Colonic mucosa (tissue), 4 donors: ENCODE data around the gene ODC1. TPM values are rescaled to one million over a fixed set of nuclear protein-coding genes. Genes with fewer than 3 reads are reported as not detected.
A peak's percentile ranks its signal among the peaks of the same experiment; 100 is the strongest.

Experiments used
- DNase-seq: peaks from one replicate; pipeline ENCODE4 v3.0.0-alpha.2; 2020
- H3K27ac ChIP-seq: fragments of 200-600 bp; one replicate; pipeline ENCODE4 v1.8.0; 2021
- H3K27me3 ChIP-seq: fragments of 200-600 bp; one replicate; pipeline ENCODE4 v1.8.0; 2021
- H3K36me3 ChIP-seq: fragments of 200-600 bp; one replicate; pipeline ENCODE4 v1.8.0; 2021
- H3K4me1 ChIP-seq: fragments of 200-600 bp; one replicate; pipeline ENCODE4 v1.8.0; 2021; ENCODE audit warnings: mild to moderate bottlenecking
- H3K4me3 ChIP-seq: fragments of 200-600 bp; one replicate; pipeline ENCODE4 v1.8.0; 2021
- H3K9ac ChIP-seq, 2 donors: one replicate each; pipeline ENCODE4 v1.7.0; 2013; ENCODE audit warnings: control low read depth in 2 of 2, low read depth in 2 of 2, low read length in 2 of 2
- H3K9me3 ChIP-seq: fragments of 200-600 bp; one replicate; pipeline ENCODE4 v1.8.0; 2021
- CTCF ChIP-seq: fragments of 200-600 bp; IDR thresholded peaks from one replicate; pipeline ENCODE4 v1.8.0; 2022; ENCODE audit warnings: antibody characterized with exemption, mild to moderate bottlenecking
- intact Hi-C: fragments of 100-400 bp; cut with DNase I; formaldehyde crosslinking; loops from one replicate; pipeline ENCODE4 v1.14.1; 2022
- total RNA-seq, 2 donors: library from RNA; stranded (reverse); fragmentation: NEBNext Ultra II Directional in 1 of 2; extraction: Animal tissue kit (Norgen Biotek cat#: 25700) in 1 of 2; gene quantifications; one replicate each; pipeline ENCODE4 v1.2.1, GENCODE V29; 2021
- donor health status: healthy.
- donor health status: DM: no; HTN: no; CAD: no.
- donor health status: DM: no; HTN: no; CAD: no.

Gene ODC1
- 100 to 1,000 TPM in 1 of 2 donors, 10 to 100 TPM in 1; 45.8 to 107 TPM for total RNA-seq

- H3K4me1 ChIP-seq: peaks cover 11% of the 10 kb centered on the region
- H3K4me3 ChIP-seq: peak within 1 kb of the TSS; percentile 69
- no peaks in the 10 kb centered on the region for H3K36me3 ChIP-seq
- TF ChIP-seq CTCF: no peak
- H3K27ac ChIP-seq: peak within 1 kb of the TSS; percentile 98
- H3K9ac ChIP-seq: peak within 1 kb of the TSS; percentile 88 to 98
- H3K9me3 ChIP-seq: no peaks in the 10 kb centered on the region
- intact Hi-C loops: no loop called here
- peak; percentile 96 for DNase-seq
- no peaks in the 10 kb centered on the region for H3K27me3 ChIP-seq
Observed at GRCh38 chr2:10447895-10448575, at the start of gene ODC1. Gene ODC1, minus strand, starts transcription at chr2:10448327. Its CDS starts 3,295 bp downstream, at chr2:10445032.

GRCh38 chr2:10497797-10498251, 49.7 kb upstream of the ODC1 start:
- H3K4me1 ChIP-seq: peaks cover 6% of the 10 kb centered on the region
- H3K27me3 ChIP-seq: no peaks in the 10 kb centered on the region
- DNase-seq: peak; percentile 87
- no peak overlapping the region for H3K4me3 ChIP-seq
- no peak for TF ChIP-seq CTCF
- H3K9me3 ChIP-seq: no peaks in the 10 kb centered on the region
- intact Hi-C loops: no loop called here
- H3K9ac ChIP-seq: peak overlapping the region; percentile 49 to 65
- no peak overlapping the region for H3K27ac ChIP-seq
- no peaks in the 10 kb centered on the region for H3K36me3 ChIP-seq

GRCh38 chr2:10495988-10496313, 47.8 kb upstream of the ODC1 start:
- no peak for TF ChIP-seq CTCF
- H3K36me3 ChIP-seq: no peaks in the 10 kb centered on the region
- H3K27me3 ChIP-seq: no peaks in the 10 kb centered on the region
- intact Hi-C loops: no loop called here
- H3K27ac ChIP-seq: no peak overlapping the region
- H3K4me3 ChIP-seq: no peak overlapping the region
- H3K9me3 ChIP-seq: no peaks in the 10 kb centered on the region
- peaks cover 6% of the 10 kb centered on the region for H3K4me1 ChIP-seq
- peak; percentile 16 for DNase-seq
- H3K9ac ChIP-seq: no peak overlapping the region

- DNase-seq: peak; percentile 24
- Histone ChIP-seq H3K27me3 (no peaks in the 10 kb centered on the region), H3K27ac (no peak overlapping the region)
Observed at GRCh38 chr2:10495311-10495987, 47.3 kb upstream of the ODC1 start.

More at GRCh38 chr2:10495311-10495987, 47.3 kb upstream of the ODC1 start:
- no peak for TF ChIP-seq CTCF
- Histone ChIP-seq H3K36me3 (no peaks in the 10 kb centered on the region), H3K4me3 (no peak overlapping the region), H3K9ac (no peak overlapping the region), H3K4me1 (peaks cover 7% of the 10 kb centered on the region), H3K9me3 (no peaks in the 10 kb centered on the region)
- intact Hi-C loops: no loop called here
